H9 (cell line): ENCODE measurements around the gene IGF1R. TPM values are rescaled to one million over a fixed set of nuclear protein-coding genes. Genes with fewer than 3 reads are reported as not detected.

Experiments
- DNase-seq: peaks from one replicate; pipeline ENCODE4 v3.0.0-alpha.2; 2017
- H2AFZ ChIP-seq: one replicate; pipeline ENCODE4 v1.6.1; 2013; ENCODE audit warnings: mild to moderate bottlenecking, low read length, control low read depth, moderate library complexity
- H2AK5ac ChIP-seq: 2 replicates; pipeline ENCODE4 v1.6.1; 2013; ENCODE audit warnings: low read length, control low read depth, mixed read lengths; ENCODE audit not compliant: insufficient read length
- H2BK120ac ChIP-seq: one replicate; pipeline ENCODE4 v1.6.1; 2013; ENCODE audit warnings: low read depth, mild to moderate bottlenecking, low read length, control low read depth, inconsistent platforms; ENCODE audit not compliant: poor library complexity, severe bottlenecking
- H2BK12ac ChIP-seq: 2 replicates; pipeline ENCODE4 v1.6.1; 2013; ENCODE audit warnings: low read length, control low read depth, mixed read lengths, low read depth; ENCODE audit not compliant: insufficient read length
- H2BK15ac ChIP-seq: 2 replicates; pipeline ENCODE4 v1.6.1; 2013; ENCODE audit warnings: low read depth, low read length, control low read depth
- H2BK20ac ChIP-seq: one replicate; pipeline ENCODE4 v1.6.1; 2013; ENCODE audit warnings: low read depth, mild to moderate bottlenecking, low read length, control low read depth, inconsistent platforms; ENCODE audit not compliant: poor library complexity, severe bottlenecking
- H2BK5ac ChIP-seq: 2 replicates; pipeline ENCODE4 v1.6.1; 2013; ENCODE audit warnings: low read length, control low read depth, mixed read lengths; ENCODE audit not compliant: insufficient read length
- H3K14ac ChIP-seq: 2 replicates; pipeline ENCODE4 v1.6.1; 2013; ENCODE audit warnings: low read length, control low read depth; ENCODE audit not compliant: insufficient read depth
- H3K18ac ChIP-seq: 2 replicates; pipeline ENCODE4 v1.6.1; 2013; ENCODE audit warnings: low read depth, mild to moderate bottlenecking, mixed read lengths, low read length, control low read depth; ENCODE audit not compliant: insufficient read length
- H3K23ac ChIP-seq: 2 replicates; pipeline ENCODE4 v1.6.1; 2013; ENCODE audit warnings: low read length, control low read depth, mixed read lengths, low read depth; ENCODE audit not compliant: insufficient read length
- H3K23me2 ChIP-seq: 2 replicates; pipeline ENCODE4 v1.6.1; 2013; ENCODE audit warnings: low read depth, mild to moderate bottlenecking, mixed read lengths, low read length, control low read depth; ENCODE audit not compliant: insufficient read length, poor library complexity, severe bottlenecking
- H3K27ac ChIP-seq: 2 replicates; pipeline ENCODE4 v1.5.1; 2013; ENCODE audit warnings: low read length, control low read depth, mixed read lengths, low read depth; ENCODE audit not compliant: insufficient read length
- H3K27me3 ChIP-seq: 2 replicates; pipeline ENCODE4 v1.6.1; 2013; ENCODE audit warnings: low read length, control low read depth, inconsistent platforms; ENCODE audit not compliant: insufficient read depth
- H3K4ac ChIP-seq: 2 replicates; pipeline ENCODE4 v1.6.1; 2013; ENCODE audit warnings: low read depth, mild to moderate bottlenecking, control low read depth, inconsistent platforms, low read length, moderate library complexity
- H3K4me1 ChIP-seq: 2 replicates; pipeline ENCODE4 v1.6.1; 2013; ENCODE audit warnings: low read length, control low read depth, inconsistent platforms; ENCODE audit not compliant: insufficient read depth
- H3K4me2 ChIP-seq: 2 replicates; pipeline ENCODE4 v1.6.1; 2013; ENCODE audit warnings: low read length, control low read depth, mixed read lengths; ENCODE audit not compliant: insufficient read length, insufficient read depth
- H3K56ac ChIP-seq: 2 replicates; pipeline ENCODE4 v1.6.1; 2013; ENCODE audit warnings: low read depth, mild to moderate bottlenecking, mixed read lengths, low read length, control low read depth; ENCODE audit not compliant: insufficient read length
- H3K79me1 ChIP-seq: 2 replicates; pipeline ENCODE4 v1.6.1; 2013; ENCODE audit warnings: low read depth, mild to moderate bottlenecking, moderate library complexity, low read length, control low read depth, inconsistent platforms; ENCODE audit not compliant: insufficient read depth, poor library complexity, severe bottlenecking
- H3K79me2 ChIP-seq: 2 replicates; pipeline ENCODE4 v1.6.1; 2013; ENCODE audit warnings: low read length, control low read depth, inconsistent platforms; ENCODE audit not compliant: insufficient read depth
- H3K9ac ChIP-seq: 2 replicates; pipeline ENCODE4 v1.6.1; 2013; ENCODE audit warnings: low read length, control low read depth, mixed read lengths; ENCODE audit not compliant: insufficient read length; ENCODE audit errors: extremely low read depth
- H3K9me3 ChIP-seq: one replicate; pipeline ENCODE4 v1.6.1; 2013; ENCODE audit warnings: low read depth, low read length, inconsistent platforms; ENCODE audit not compliant: control insufficient read depth
- H3T11ph ChIP-seq: one replicate; pipeline ENCODE4 v1.6.1; 2013; ENCODE audit warnings: mild to moderate bottlenecking, low read length, control low read depth, inconsistent platforms
- H4K20me1 ChIP-seq: one replicate; pipeline ENCODE4 v1.6.1; 2013; ENCODE audit not compliant: control insufficient read depth, insufficient read length, insufficient read depth
- H4K5ac ChIP-seq: 2 replicates; pipeline ENCODE4 v1.6.1; 2013; ENCODE audit warnings: low read depth, mild to moderate bottlenecking, mixed read lengths, low read length, control low read depth; ENCODE audit not compliant: insufficient read length
- H4K8ac ChIP-seq: replicated peaks from 2 replicates; pipeline ENCODE4 v1.6.1; 2013; ENCODE audit warnings: low read length, control low read depth, mixed read lengths, low read depth; ENCODE audit not compliant: insufficient read length
- H4K91ac ChIP-seq: 2 replicates; pipeline ENCODE4 v1.6.1; 2013; ENCODE audit warnings: low read depth, mild to moderate bottlenecking, moderate library complexity, mixed read lengths, low read length, control low read depth; ENCODE audit not compliant: insufficient read length
- H3K27ac Mint-ChIP-seq, 3 experiments: 2 replicates in 2 of 3; 3 replicates in 1 of 3; pipeline ENCODE4 v1.8.0; 2020 to 2021; ENCODE audit warnings: mixed read lengths in 3 of 3, mild to moderate bottlenecking in 1 of 3, moderate library complexity in 1 of 3
- H3K27me3 Mint-ChIP-seq: 2 replicates; pipeline ENCODE4 v1.8.0; 2021; ENCODE audit warnings: low read depth, mild to moderate bottlenecking, moderate library complexity, mixed read lengths
- H3K36me3 Mint-ChIP-seq, 3 experiments: 2 replicates in 2 of 3; 3 replicates in 1 of 3; pipeline ENCODE4 v1.8.0; 2020 to 2021; ENCODE audit warnings: low read depth in 3 of 3, mixed read lengths in 3 of 3; ENCODE audit not compliant: insufficient read depth in 1 of 3
- H3K4me1 Mint-ChIP-seq, 2 experiments: 2 replicates each; pipeline ENCODE4 v1.8.0; 2020; ENCODE audit warnings: mixed read lengths in 2 of 2
- H3K4me3 Mint-ChIP-seq, 2 experiments: 2 replicates in 1 of 2; 3 replicates in 1 of 2; pipeline ENCODE4 v1.8.0; 2020 to 2021; ENCODE audit warnings: mild to moderate bottlenecking in 2 of 2, mixed read lengths in 2 of 2, moderate library complexity in 1 of 2
- H3K9me3 Mint-ChIP-seq, 2 experiments: 2 replicates in 1 of 2; 3 replicates in 1 of 2; pipeline ENCODE4 v1.8.0; 2020; ENCODE audit warnings: mild to moderate bottlenecking in 2 of 2, mixed read lengths in 2 of 2, moderate library complexity in 1 of 2
- WGBS: extraction: QIAGEN DNeasy Blood & Tissue Kit; methylation state at CpG from one replicate; pipeline ENCODE4 v1.1.7; 2013; ENCODE audit warnings: missing lambda C conversion rate, low lambda C conversion rate, mixed read lengths; ENCODE audit not compliant: insufficient read length; ENCODE audit errors: extremely low coverage; 5-methylcytosine and 5-hydroxymethylcytosine counted together
- total RNA-seq: library from RNA; stranded (reverse); gene quantifications from 2 replicates; pipeline ENCODE4 v1.2.1, GENCODE V29; 2021
- TF ChIP-seq, protein P1 (sequence below): fragments of 200-600 bp; sonication (generic); conservative IDR thresholded peaks from 3 replicates; pipeline ENCODE4 v1.8.0; 2021; ENCODE audit warnings: antibody characterized with exemption, mild to moderate bottlenecking

The IGF1R gene
- total RNA-seq, 1 experiment from 2014 or later, result 70.0 TPM

DNA sequence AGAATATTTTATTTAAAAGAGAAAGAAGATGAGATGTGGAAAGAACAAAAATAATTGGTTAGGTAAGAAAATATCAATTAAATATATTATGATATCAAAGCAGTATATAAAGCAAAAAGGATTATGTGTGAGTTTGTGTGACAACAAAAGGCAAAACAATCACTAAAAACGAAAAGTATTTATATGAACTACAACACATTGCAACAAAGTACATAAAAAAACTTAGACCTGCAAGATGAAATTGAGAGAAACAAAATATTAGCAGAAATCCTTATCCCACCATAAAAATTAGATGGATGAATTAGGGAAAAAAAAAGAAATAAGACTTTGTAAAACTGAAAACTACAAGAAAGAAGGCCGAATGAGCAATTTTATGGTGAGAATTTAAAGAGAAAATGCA, 27.3 kb upstream of the IGF1R start:
- Histone ChIP-seq H3K18ac (no peak overlapping the region), H3T11ph (no peak overlapping the region), H4K91ac (no peak overlapping the region), H4K8ac (no peak overlapping the region), H3K79me2 (no peaks in the 10 kb centered on the region), H3K9me3 (no peaks in the 10 kb centered on the region), H4K20me1 (no peaks in the 10 kb centered on the region), H2AK5ac (no peak overlapping the region), H3K4ac (no peak overlapping the region), H2BK20ac (no peak overlapping the region), H2BK15ac (no peak overlapping the region), H3K56ac (no peak overlapping the region), H4K5ac (no peak overlapping the region), H3K9ac (no peak overlapping the region), H3K27me3 (no peaks in the 10 kb centered on the region; the same call in 1 of the 2 replicates), H3K4me2 (no peak overlapping the region), H2BK120ac (no peak overlapping the region), H2BK12ac (no peak overlapping the region), H3K23ac (no peak overlapping the region), H2AFZ (no peak overlapping the region), H3K79me1 (no peaks in the 10 kb centered on the region), H3K27ac (no peak overlapping the region), H3K23me2 (no peaks in the 10 kb centered on the region), H3K4me1 (no peaks in the 10 kb centered on the region), H2BK5ac (no peak overlapping the region), H3K14ac (no peak overlapping the region)
- no peaks in the 10 kb centered on the region for H3K36me3 Mint-ChIP-seq
- no peaks in the 10 kb centered on the region for H3K27me3 Mint-ChIP-seq
- no peak overlapping the region for H3K4me3 Mint-ChIP-seq
- DNase-seq, result no peak
- TF ChIP-seq, protein P1, sequence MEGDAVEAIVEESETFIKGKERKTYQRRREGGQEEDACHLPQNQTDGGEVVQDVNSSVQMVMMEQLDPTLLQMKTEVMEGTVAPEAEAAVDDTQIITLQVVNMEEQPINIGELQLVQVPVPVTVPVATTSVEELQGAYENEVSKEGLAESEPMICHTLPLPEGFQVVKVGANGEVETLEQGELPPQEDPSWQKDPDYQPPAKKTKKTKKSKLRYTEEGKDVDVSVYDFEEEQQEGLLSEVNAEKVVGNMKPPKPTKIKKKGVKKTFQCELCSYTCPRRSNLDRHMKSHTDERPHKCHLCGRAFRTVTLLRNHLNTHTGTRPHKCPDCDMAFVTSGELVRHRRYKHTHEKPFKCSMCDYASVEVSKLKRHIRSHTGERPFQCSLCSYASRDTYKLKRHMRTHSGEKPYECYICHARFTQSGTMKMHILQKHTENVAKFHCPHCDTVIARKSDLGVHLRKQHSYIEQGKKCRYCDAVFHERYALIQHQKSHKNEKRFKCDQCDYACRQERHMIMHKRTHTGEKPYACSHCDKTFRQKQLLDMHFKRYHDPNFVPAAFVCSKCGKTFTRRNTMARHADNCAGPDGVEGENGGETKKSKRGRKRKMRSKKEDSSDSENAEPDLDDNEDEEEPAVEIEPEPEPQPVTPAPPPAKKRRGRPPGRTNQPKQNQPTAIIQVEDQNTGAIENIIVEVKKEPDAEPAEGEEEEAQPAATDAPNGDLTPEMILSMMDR, result no peak
- peaks cover under 1 to 2% of the 10 kb centered on the region in 2 experiments; a peak in 2 of 4 replicates for H3K4me1 Mint-ChIP-seq
- no peak overlapping the region for H3K27ac Mint-ChIP-seq
- WGBS, result no CpG with 5 or more reads among the region's 2 CpGs
- H3K9me3 Mint-ChIP-seq, result no peaks in the 10 kb centered on the region
